COR-L47 (cell line): Measurements from ENCODE around the gene SHISA7.
"Not testable (repeated sequence)": the region's sequence is repeated elsewhere in the genome, so short reads cannot be mapped to it uniquely, and the experiment has no call there.

ENCODE experiments used
- DNase-seq: peaks from one replicate; lab custom pipeline; 2025; lab: John Stamatoyannopoulos, UW

The SHISA7 gene

GRCh38 chr19:55418185-55418584 lies 24.9 kb downstream of the SHISA7 start:
- peak; percentile 80 for DNase-seq

GRCh38 chr19:55410168-55410567 lies 32.9 kb downstream of the SHISA7 start:
- DNase-seq = no peak

- DNase-seq = not testable (repeated sequence)
Measured at GRCh38 chr19:55409179-55409578, 33.9 kb downstream of the SHISA7 start.

- no peak for DNase-seq
Measured at GRCh38 chr19:55408533-55408872, 34.6 kb downstream of the SHISA7 start.

GRCh38 chr19:55407800-55408532 lies 35.1 kb downstream of the SHISA7 start:
- peak; percentile 99 for DNase-seq

GRCh38 chr19:55407550-55407799 lies 35.6 kb downstream of the SHISA7 start, which contains the start of gene UBE2S:
Gene UBE2S, minus strand, starts transcription at chr19:55407788. Its CDS starts 199 bp downstream, at chr19:55407589.
- DNase-seq = not testable (repeated sequence)

GRCh38 chr19:55406826-55407549 lies 36.1 kb downstream of the SHISA7 start:
- no peak for DNase-seq

- DNase-seq = no peak
Measured at GRCh38 chr19:55406091-55406825, 36.8 kb downstream of the SHISA7 start.

GRCh38 chr19:55405638-55406037 lies 37.5 kb downstream of the SHISA7 start:
- DNase-seq = no peak

- DNase-seq = no peak
Measured at GRCh38 chr19:55402509-55402908, 40.6 kb downstream of the SHISA7 start.

- not testable (repeated sequence) for DNase-seq
Measured at GRCh38 chr19:55401390-55401789, 41.7 kb downstream of the SHISA7 start.

- no peak for DNase-seq
Measured at GRCh38 chr19:55400281-55401087, 42.6 kb downstream of the SHISA7 start.

GRCh38 chr19:55398200-55398925 lies 44.7 kb downstream of the SHISA7 start:
- no peak for DNase-seq

GRCh38 chr19:55392820-55393761 lies 50.0 kb downstream of the SHISA7 start:
- no peak for DNase-seq

- no peak for DNase-seq
Measured at GRCh38 chr19:55391702-55392615, 51.1 kb downstream of the SHISA7 start.

GRCh38 chr19:55391191-55391670 lies 51.9 kb downstream of the SHISA7 start:
- no peak for DNase-seq

GRCh38 chr19:55390461-55390880 lies 52.6 kb downstream of the SHISA7 start:
- DNase-seq = no peak

- no peak for DNase-seq
Measured at GRCh38 chr19:55389386-55390317, 53.4 kb downstream of the SHISA7 start.
